NCI-H748 treated with DMSO at 0.1 percent for 48 hours (cell line): ENCODE results near the gene DOCK2.

Experiments
- DNase-seq: peaks from one replicate; lab custom pipeline; 2025; lab: John Stamatoyannopoulos, UW

The DOCK2 gene

GRCh38 chr5:169988947-169989346 is 351.9 kb downstream of the DOCK2 start:
- no peak for DNase-seq

GRCh38 chr5:169989365-169989764 is 352.3 kb downstream of the DOCK2 start:
- no peak for DNase-seq

GRCh38 chr5:169991115-169991869 is 354.2 kb downstream of the DOCK2 start:
- DNase-seq: no peak

DNA sequence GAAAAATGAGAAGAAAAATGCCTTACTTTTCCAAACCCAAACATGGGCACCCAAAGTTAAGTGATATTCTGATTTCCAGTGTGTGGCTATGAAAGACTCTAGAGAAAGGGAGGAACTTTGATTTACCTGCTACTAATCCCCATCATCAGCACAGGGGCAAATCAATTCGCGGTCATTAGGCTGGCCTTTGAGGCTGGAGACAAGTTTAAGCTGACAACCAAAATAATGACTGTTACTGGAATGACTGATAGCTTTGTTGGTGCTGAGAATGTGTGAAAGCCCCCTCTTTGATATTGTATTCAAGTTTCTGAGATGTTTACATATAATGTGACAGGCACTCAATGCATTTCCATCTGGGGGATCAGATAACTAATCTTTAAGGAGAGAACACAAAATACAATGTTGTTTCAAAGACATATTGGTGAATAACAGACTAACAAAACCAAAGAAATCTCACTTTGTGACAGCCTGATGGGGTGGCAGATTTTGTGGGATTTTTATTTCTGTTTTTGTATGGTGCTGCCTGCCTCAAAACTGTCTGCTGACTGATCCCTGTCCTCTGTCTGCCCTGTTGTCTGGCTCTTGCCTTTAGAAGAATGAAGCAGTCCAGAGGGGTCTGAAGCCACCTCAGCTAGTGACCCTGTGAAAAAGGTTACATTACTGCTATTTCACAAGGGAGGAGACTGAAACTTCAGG is 355.9 kb downstream of the DOCK2 start:
- DNase-seq: no peak

GRCh38 chr5:169993485-169993790 is 356.4 kb downstream of the DOCK2 start:
- DNase-seq: no peak

GRCh38 chr5:169997798-169998197 is 360.7 kb downstream of the DOCK2 start:
- no peak for DNase-seq

DNA sequence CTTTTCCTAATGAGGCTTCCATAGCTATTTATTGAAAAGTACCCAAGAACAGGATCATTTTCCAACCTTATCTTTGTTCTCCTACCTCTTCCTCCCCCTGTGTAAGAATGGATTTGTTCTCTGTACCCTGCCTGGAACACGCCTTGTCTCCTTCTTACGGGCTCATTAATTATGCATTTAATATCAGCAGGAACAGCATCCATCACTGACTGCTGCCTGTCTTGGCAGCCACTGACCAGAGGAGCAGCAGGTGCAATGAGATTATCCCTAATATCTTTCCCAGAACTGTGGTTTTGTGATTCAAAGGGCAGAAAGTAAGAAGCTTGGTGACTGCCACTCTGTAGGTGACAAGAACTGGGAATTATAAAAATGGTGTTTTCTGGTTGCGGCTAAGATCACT is 362.5 kb downstream of the DOCK2 start:
- no peak for DNase-seq

DNA sequence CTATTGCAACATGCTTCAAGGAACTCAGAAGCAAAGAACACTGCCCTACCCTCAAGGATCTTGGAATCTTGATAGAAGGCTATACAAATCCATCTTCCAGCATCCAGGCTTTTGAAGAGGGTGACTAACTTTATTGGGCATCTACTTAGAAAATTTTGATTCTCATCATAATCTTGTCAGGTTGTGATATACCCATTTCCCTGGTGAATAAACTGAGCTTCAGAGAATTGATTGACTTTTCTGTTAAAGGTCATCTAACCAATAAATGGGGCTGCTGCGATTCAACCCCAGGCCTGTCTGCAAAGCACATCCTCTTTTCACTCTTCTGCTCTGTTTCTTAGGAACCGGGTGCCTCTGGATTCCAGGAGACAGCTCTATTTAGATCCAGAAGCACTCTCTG is 363.1 kb downstream of the DOCK2 start:
- DNase-seq: no peak

DNA sequence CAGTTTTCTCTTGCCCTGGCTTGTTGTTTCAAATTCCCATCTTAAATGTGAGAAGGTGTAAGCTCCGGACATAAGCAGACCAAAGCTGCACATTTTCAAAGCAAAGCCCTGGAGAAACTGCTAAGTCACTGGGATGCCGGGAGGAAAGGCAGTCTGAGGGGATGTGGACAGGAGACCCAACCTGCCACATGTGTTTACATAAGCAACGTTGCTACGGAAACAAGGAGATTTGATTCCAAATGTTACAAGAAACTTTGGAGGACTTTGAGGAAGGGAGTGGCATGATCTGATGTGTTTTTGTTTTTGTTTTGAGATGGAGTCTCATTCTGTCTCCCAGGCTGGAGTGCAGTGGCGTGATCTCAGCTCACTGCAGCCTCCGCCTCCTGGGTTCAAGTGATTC is 368.9 kb downstream of the DOCK2 start:
- no peak for DNase-seq

DNA sequence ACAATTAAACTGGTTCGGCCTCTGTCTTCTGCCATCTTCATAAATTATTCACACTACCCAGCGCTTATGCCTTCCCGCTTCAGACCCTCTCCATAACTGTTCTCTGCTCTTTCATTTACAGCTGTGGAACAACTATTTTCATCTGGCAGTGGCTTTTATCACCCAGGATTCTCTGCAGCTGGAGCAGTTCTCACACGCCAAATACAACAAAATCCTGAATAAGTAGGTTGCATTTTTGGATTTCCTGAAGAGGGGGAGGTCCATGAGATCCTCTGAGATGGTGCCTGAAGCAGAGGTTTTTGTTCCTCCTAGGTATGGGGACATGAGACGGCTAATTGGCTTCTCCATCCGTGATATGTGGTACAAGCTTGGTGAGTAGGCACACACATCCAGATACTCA is 371.3 kb downstream of the DOCK2 start:
- DNase-seq: no peak

- DNase-seq: no peak
Observed at GRCh38 chr5:170010595-170010994, 373.5 kb downstream of the DOCK2 start.

DNA sequence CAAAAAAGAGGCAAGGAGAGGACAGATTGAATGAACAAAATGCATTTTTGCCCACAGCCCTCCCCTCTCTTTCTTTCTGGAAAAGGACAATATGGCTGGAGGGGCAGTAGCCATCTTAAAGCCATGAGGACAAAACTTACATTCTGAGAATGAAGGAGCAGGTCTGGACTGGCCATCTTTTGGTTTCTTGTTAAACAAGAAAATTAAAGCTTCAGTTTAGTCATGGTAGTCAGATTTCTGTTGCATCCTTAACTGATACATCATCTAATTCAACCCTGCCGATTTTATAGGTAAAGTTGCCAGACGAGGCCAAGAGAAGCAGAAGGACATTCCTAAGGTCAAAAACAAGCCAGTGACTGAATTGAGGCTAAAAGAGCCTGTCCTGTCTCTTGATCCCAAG is 374.7 kb downstream of the DOCK2 start:
- DNase-seq: no peak

DNA sequence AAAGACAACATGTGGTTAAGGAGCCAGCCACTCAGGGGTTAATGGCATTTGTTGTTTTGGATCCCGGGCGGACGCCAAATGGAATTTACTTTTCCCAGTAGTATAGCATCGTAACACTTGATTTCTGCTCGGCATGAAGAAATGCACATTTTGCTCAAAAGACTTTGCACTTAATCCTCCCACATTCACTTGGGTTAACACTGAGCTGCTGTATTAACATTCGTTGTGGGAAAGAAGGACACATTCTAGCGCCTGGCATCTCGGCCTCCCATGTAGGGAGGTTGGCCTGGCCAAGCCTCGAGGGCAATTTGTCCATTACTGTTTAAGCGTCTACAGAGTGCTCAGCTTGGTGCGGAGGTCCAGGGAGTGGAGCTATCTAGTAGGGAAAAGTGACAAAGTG is 375.5 kb downstream of the DOCK2 start:
- DNase-seq: no peak

GRCh38 chr5:170020423-170020822 is 383.3 kb downstream of the DOCK2 start:
- DNase-seq: no peak

DNA sequence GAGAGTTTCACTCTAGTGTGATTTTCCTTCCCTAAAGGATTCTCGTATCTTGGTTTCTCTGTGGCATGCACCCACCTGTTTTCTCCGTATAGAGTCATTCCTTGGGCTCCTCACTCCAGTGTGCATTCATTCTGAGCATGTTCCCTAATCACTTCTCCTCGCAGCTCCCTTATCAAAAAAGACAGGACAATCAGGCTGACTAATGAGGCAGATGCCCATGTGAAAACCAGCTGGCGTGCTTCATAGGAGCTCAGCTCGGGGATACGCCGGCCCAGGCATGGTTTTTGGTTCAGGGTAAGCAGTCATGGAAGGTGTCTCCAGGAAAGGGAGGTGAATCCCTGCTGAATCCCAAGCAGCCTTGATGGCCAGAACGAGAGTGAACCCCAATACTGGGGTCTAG is 384.4 kb downstream of the DOCK2 start:
- no peak for DNase-seq

- DNase-seq: no peak
Observed at GRCh38 chr5:170025853-170026252, 388.8 kb downstream of the DOCK2 start.

DNA sequence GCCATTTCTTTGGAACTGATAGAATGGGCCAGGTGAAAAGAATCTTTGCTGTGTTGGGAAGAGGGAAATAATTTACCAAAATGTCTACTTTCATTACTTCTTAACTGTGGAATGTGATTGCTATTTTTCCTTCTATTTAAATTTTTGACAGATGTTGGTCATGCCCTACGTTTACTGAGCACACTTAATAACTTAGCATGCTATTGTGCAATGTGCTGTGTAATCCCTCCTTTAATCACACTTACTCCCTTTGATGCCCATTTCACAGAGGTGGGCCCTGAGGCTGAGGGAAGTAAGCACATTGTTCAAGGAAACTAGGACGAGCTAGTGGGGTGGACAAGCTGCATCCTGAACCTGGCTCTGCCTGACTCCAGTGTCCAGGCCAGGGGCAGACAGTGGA is 391.0 kb downstream of the DOCK2 start:
- DNase-seq: no peak

GRCh38 chr5:170034231-170034630 is 397.2 kb downstream of the DOCK2 start:
- no peak for DNase-seq

DNA sequence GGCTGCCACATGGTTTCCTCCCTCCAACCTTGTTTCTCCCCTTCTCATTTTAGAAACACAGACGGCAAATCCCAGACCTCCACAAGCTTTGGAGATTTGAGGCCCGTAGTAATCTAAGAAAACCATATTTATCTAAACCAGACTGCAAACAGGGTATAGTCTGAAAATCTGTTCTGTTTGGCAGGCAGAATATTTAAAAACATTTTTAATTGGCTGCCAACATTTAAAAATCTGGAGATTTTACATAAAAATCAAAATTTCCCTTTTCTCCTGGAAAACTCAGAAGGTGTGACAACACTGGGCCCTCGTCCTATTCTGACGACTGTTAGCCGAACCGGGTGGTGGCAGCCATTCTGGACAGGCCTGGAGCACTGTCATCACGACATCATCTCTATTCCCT is 401.2 kb downstream of the DOCK2 start:
- no peak for DNase-seq

DNA sequence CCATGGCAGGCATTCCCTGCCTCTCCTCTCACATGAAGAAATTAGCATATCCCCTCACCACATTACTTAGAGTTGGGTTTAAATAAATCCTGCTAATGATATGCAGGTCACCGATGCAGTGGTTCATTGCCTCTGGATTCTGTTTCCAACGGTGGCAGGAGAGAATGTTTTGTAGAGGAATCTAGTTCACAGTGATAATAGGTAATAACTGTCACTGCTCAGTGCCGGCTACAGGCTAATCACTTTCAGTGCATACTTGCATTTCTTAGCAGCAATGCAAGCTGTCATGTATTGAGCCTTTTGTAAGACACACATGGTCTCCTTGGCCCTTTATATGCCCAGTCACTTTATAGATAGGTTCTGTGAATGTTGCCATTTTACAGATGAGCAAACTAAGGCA is 402.8 kb downstream of the DOCK2 start:
- DNase-seq: no peak

- no peak for DNase-seq
Observed at GRCh38 chr5:170046241-170046640, 409.2 kb downstream of the DOCK2 start.

- DNase-seq: no peak
Observed at GRCh38 chr5:170049713-170050112, 412.6 kb downstream of the DOCK2 start.

DNA sequence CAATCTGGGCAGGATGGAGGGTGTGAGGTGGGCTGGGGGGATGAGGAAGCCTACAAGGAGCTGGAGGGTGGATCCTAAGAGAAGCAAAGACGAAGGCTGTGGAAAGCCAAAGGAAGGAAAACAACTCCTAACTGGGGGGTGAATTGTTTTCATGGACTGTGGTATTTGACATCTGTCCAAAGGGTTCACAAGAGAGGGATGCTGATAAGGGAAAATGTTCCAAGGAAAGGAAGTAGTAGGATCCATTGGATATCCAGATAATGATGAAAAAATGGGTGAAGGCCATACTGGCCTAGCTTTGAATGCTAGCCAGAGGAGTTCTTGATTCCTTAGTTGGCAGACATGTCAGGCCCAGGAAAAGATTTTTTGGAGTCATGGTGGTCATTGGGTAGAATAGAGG is 416.8 kb downstream of the DOCK2 start:
- no peak for DNase-seq

DNA sequence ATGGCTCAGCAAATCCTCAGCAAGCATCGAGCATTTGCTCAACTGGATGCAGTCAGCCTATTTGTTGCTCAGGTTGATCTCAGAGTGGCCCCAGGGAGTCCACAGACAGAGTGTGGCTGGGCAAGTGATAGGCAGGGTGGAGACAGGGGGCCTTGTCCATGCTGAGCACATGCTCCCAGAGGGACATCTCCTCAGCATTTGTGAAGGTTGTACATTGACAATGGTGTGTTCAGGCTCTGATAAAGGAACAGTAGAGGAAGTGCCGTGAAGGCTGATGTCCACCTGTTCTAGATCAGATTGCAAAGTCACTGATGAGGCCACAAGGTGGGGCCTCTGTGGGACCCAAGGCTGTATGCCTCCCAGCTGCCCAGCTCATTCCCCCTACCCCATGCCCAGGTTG is 418.5 kb downstream of the DOCK2 start:
- no peak for DNase-seq
